Mucosa of stomach (tissue), 1 donor: ENCODE data around the gene RAB3GAP1.
"Not testable (repeated sequence)": the region's sequence is repeated elsewhere in the genome, so short reads cannot be mapped to it uniquely, and the experiment has no call there.

Source experiments
- H3K27me3 ChIP-seq: one replicate; pipeline ENCODE4 v1.7.0; 2013; ENCODE audit warnings: mild to moderate bottlenecking, low read length; ENCODE audit not compliant: control insufficient read depth, insufficient read depth
- H3K36me3 ChIP-seq: one replicate; pipeline ENCODE4 v1.7.0; 2013; ENCODE audit warnings: low read length; ENCODE audit not compliant: control insufficient read depth, insufficient read depth
- H3K4me1 ChIP-seq: one replicate; pipeline ENCODE4 v1.7.0; 2013; ENCODE audit warnings: mild to moderate bottlenecking, low read length; ENCODE audit not compliant: control insufficient read depth, insufficient read depth
- H3K4me3 ChIP-seq: one replicate; pipeline ENCODE4 v1.7.0; 2013; ENCODE audit warnings: low read length
- H3K9ac ChIP-seq: one replicate; pipeline ENCODE4 v1.7.0; 2013; ENCODE audit warnings: mild to moderate bottlenecking, low read length, moderate library complexity
- H3K9me3 ChIP-seq: one replicate; pipeline ENCODE4 v1.7.0; 2013; ENCODE audit warnings: mild to moderate bottlenecking, low read length, moderate library complexity; ENCODE audit not compliant: control insufficient read depth
- donor health status: Pancreatic carcinoma.

RAB3GAP1 gene

DNA sequence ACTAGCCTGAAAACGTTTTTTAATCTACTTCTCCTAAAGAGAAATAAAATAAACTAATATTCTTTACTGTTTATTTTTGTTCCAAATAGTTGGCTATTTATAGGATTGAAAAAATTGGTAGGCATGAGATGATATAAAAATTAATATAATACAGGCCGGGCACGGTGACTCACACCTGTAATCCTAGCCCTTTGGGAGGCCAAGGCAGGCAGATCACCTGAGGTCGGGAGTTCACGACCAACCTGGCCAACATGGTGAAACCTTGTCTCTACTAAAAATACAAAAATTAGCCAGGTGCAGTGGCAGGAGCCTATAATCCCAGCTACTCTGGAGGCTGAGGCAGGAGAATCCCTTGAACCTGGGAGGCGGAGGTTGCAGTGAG lies 69.6 kb downstream of the RAB3GAP1 start:
- not testable (repeated sequence) for H3K27me3 ChIP-seq, H3K9ac ChIP-seq, H3K4me1 ChIP-seq, H3K9me3 ChIP-seq, H3K4me3 ChIP-seq, H3K36me3 ChIP-seq

DNA sequence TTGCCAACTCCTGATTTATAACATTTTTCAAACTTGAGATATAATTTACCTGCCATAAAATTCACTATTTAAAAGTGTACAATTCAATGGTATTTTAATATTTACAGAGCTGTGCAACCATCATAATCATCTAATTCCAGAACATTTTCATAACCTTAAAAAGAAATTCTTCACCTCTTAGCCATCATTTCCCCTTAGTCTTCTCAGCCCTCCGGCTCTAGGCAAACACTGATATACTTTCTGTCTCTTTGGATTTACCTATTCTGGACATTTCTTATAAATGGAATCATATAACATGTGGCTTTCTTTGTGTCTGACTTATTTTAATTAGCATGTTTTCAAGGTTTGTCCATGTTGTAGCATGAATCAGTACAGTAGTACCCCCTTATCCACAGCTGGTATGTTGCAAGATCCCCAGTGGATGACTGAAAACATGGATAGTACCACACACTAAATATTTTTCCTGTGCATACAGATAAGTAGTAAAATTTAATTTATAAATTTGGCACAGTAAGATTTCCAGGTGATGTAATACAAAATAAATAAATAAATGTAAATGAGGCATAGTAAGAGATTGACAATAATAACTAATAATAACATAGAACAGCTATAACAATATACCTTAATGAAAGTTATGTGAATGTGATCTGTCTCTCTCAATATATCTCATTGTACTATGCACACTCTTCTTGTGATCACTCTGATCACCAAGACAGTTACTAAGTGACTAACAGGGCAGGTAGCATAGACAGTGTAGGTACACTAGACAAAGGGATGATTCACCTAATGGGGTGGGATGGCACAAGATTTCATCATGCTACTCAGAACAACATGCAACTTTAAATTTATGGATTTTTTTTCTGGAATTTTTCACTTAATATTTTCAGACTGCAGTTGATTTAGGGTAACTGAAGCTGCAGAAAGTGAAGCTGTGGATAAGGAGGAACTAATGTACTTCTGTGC lies 73.1 kb downstream of the RAB3GAP1 start:
- Histone ChIP-seq H3K9ac (no peak overlapping the region), H3K4me3 (no peak overlapping the region), H3K36me3 (peaks cover 3% of the 10 kb centered on the region), H3K9me3 (no peaks in the 10 kb centered on the region), H3K27me3 (no peaks in the 10 kb centered on the region), H3K4me1 (peaks cover 9% of the 10 kb centered on the region)

DNA sequence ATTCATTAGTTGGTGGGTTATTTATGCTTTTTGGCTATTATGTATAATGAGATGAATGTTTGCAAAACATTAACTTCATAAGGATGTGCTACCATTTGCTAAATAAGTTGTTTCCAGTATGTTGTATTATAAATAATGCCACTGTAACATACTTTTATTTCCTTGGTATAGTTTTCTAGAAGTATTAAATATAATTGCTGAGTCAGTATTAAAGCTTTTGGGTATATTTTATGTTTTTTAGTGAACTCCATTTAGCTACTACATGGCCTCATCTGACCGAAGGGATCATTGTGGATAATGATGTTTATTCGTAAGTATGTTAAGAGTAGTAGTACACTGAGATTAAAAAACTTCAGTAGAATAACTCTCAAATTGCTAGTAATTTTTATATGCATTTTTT lies 73.8 kb downstream of the RAB3GAP1 start:
- H3K4me3 ChIP-seq, result no peak overlapping the region
- no peaks in the 10 kb centered on the region for H3K27me3 ChIP-seq
- peaks cover 2% of the 10 kb centered on the region for H3K4me1 ChIP-seq
- H3K9ac ChIP-seq, result no peak overlapping the region
- H3K36me3 ChIP-seq, result no peaks in the 10 kb centered on the region
- no peaks in the 10 kb centered on the region for H3K9me3 ChIP-seq

DNA sequence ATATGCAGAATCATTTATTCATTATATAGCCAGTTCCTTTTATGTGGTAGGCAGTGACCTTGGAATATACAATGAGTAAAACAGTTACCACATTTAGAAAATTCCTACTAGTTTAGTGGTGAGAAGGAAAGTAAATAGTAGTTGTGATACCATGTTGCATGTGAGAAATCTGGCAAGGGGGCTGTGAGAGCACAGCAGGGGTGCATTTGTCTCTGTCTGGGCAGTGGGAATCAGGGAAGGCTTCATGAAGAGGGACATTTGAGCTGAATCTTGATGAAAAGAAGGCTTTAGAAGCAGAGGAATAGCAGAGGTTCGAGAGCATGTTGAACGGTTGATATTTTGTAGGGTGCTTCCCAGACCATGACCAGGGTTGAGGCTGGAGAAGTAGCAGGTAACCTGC lies 78.7 kb downstream of the RAB3GAP1 start:
- Histone ChIP-seq H3K4me3 (no peak overlapping the region), H3K9ac (no peak overlapping the region), H3K9me3 (no peaks in the 10 kb centered on the region), H3K36me3 (no peaks in the 10 kb centered on the region), H3K4me1 (no peaks in the 10 kb centered on the region), H3K27me3 (no peaks in the 10 kb centered on the region)

DNA sequence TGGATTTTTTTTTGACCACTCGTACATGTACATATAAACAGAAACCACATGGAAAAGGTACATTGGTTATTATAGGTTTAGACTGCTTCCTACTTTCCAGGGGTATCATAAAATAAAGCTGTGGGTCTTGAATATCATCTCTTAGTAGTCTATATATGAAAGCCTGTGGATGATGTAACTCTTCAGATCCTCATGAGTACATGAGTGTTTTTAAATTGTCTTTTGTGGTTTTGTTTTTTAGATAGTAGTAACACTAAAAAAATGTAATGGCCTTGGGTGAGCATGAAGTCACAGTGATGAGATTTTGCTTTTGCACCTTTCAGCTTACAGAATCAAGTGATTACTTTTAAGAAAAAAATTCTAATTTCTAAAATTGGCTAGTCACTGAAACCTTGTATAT lies 80.2 kb downstream of the RAB3GAP1 start:
- H3K36me3 ChIP-seq, result no peaks in the 10 kb centered on the region
- no peaks in the 10 kb centered on the region for H3K4me1 ChIP-seq
- H3K9ac ChIP-seq, result no peak overlapping the region
- H3K9me3 ChIP-seq, result no peaks in the 10 kb centered on the region
- no peaks in the 10 kb centered on the region for H3K27me3 ChIP-seq
- H3K4me3 ChIP-seq, result no peak overlapping the region

DNA sequence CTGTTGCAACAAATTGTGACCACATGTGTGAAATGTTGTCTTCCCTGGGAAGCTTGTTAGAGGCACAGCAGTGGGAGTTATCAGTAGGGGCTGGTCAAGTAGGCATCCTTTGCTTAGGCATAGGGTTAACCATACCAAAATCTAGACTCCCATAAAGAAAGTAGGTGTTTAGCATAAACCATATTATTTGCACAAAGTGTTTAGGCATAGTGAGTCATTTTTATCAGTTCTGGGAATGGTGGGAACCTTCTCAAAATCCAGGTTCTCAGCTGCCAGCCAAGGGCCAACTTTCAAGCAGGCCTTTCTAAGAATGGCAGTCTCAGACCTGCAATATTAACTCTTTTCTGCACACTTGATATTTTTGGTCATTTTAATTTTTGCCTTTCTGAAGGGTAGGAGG lies 88.5 kb downstream of the RAB3GAP1 start:
- Histone ChIP-seq H3K36me3 (no peaks in the 10 kb centered on the region), H3K4me1 (no peaks in the 10 kb centered on the region), H3K9me3 (no peaks in the 10 kb centered on the region)

DNA sequence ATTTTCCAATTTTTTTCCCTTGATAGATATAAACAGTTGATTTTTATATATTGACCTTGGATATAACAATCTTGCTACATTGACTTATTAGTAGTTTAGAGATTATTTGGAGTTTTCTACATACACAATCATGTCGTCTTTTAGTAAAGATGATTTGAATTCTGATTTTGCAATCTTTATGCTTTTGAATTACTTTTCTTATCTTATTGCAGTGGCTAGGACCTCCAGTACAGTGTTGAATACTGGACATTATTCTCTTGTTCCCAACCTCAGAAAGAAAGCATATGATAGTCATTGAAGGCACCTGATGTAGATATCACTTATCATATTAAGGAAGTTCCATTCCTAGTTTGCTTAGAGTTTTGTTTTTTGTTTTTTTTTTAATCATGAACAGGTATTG lies 90.2 kb downstream of the RAB3GAP1 start:
- H3K36me3 ChIP-seq, result no peaks in the 10 kb centered on the region
- H3K9ac ChIP-seq, result no peak overlapping the region
- H3K4me3 ChIP-seq, result no peak overlapping the region
- no peaks in the 10 kb centered on the region for H3K4me1 ChIP-seq
- H3K9me3 ChIP-seq, result no peaks in the 10 kb centered on the region
- no peaks in the 10 kb centered on the region for H3K27me3 ChIP-seq

More for the DNA sequence above, 88.5 kb downstream of the RAB3GAP1 start:
- no peak overlapping the region for H3K4me3 ChIP-seq
- no peaks in the 10 kb centered on the region for H3K27me3 ChIP-seq
- H3K9ac ChIP-seq, result no peak overlapping the region

DNA sequence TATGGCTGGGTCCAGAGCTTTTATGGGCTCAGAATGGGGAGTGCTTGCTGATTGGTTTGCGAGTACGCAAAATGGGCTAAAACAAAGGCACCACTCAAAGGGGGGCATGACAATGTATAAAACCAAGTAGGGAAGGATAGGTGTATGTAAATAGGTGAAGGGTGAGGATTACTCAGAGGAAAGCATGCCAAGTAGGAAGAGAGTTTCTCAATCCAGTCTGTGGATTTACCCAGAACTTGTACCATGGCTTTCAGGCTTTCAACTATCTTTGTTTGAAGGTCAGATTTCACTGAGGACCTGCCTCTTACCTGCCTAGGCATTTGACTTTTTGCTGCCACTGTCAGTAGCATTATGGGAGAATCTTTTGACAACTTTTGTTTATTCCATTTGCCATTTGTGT lies 92.3 kb downstream of the RAB3GAP1 start:
- H3K36me3 ChIP-seq, result no peaks in the 10 kb centered on the region
- no peaks in the 10 kb centered on the region for H3K9me3 ChIP-seq
- H3K4me3 ChIP-seq, result no peak overlapping the region
- H3K27me3 ChIP-seq, result no peaks in the 10 kb centered on the region
- peaks cover 6% of the 10 kb centered on the region for H3K4me1 ChIP-seq
- no peak overlapping the region for H3K9ac ChIP-seq

DNA sequence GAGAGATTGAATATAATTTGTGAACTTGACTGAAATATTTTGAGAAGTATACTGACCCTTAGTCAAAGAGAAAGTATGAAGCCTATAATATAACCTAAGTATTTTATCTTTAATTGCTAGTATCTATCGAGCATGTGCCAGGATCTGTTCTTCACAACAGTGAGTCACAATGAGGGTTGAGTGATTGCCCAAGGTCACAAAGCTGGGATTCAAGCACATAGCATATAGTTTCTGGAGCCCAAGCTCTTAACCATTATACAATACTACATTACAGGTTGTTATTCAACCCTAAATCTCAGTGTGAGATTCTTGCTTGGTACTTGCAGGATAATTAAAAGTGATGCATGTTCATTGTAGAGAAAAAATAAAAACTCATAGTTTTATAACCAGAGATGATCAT lies 97.2 kb downstream of the RAB3GAP1 start:
- Histone ChIP-seq H3K9ac (no peak overlapping the region), H3K36me3 (no peaks in the 10 kb centered on the region), H3K9me3 (no peaks in the 10 kb centered on the region), H3K27me3 (no peaks in the 10 kb centered on the region), H3K4me3 (no peak overlapping the region), H3K4me1 (peaks cover 17% of the 10 kb centered on the region)

DNA sequence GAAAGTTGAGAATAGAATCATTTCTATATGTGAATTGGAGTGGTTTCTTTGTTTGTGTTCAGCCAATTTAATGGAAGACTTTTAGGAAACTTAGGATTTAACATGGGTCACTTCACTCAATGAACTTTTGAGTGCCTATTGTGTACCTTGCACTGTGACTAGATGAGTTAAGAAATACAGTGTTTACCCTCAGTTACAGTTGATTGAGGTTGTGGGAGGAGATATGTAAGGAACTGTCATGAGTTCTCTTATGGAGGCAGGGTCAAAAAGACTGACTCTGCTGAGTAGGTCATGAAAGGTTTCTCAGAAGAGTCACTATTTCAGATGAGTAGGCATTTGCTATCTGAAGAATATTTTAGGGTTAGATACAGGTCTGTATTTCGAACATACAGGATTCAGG lies 98.6 kb downstream of the RAB3GAP1 start:
- H3K4me1 ChIP-seq, result peaks cover 17% of the 10 kb centered on the region
- no peaks in the 10 kb centered on the region for H3K27me3 ChIP-seq
- no peak overlapping the region for H3K9ac ChIP-seq
- H3K36me3 ChIP-seq, result no peaks in the 10 kb centered on the region
- H3K9me3 ChIP-seq, result no peaks in the 10 kb centered on the region
- H3K4me3 ChIP-seq, result no peak overlapping the region

DNA sequence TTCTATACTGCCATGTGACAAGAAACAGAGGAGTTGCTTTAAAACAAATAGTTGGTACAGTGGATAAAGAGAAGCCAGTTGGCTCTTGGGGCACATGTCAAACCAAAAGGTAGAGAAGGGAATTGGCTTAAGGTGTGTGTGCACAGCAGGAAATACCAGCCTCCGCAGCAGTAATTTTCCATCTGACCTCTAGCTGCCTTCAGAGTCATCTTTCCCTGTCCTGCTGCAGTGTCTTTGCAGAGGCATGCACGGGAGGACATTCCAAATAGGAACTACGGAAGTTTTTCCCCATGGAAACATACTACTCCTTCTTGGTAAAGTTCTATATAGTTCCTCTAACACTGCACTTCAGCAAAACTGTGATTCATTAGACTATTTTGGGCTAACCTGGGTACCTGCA lies 99.5 kb downstream of the RAB3GAP1 start:
- Histone ChIP-seq H3K9ac (no peak overlapping the region), H3K4me3 (no peak overlapping the region), H3K36me3 (no peaks in the 10 kb centered on the region), H3K4me1 (peaks cover 17% of the 10 kb centered on the region), H3K27me3 (no peaks in the 10 kb centered on the region), H3K9me3 (no peaks in the 10 kb centered on the region)

DNA sequence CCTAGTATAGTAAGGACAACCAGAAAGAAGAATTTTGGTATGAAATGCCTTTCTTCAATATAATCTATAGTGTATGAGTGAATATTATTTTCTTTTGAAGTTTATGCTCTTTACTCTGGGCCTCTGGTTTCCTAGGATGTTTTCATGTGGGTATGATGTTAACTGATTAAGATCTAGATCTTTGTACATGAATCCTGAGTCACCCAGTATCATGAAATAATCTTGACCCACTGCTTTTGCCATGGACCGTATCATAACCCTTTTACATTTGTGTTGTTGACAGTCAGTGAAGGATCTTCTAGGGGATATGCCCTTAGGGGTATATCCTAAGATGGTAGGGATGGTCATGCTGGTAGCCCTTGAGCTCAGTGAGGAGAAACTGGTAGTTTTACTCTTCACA lies 100.3 kb downstream of the RAB3GAP1 start:
- no peak overlapping the region for H3K9ac ChIP-seq
- no peak overlapping the region for H3K4me3 ChIP-seq
- H3K36me3 ChIP-seq, result no peaks in the 10 kb centered on the region
- H3K4me1 ChIP-seq, result peaks cover 17% of the 10 kb centered on the region
- no peaks in the 10 kb centered on the region for H3K9me3 ChIP-seq
- no peaks in the 10 kb centered on the region for H3K27me3 ChIP-seq
